HG03457 (cell line): ENCODE results near the gene BHLHE40.

Source experiments
- ATAC-seq: cut with Tn5 transposase; IDR thresholded peaks from one replicate; pipeline ENCODE4 v1.9.1; 2021; ENCODE audit warnings: moderate number of reproducible peaks; ENCODE audit not compliant: unreplicated experiment

Gene BHLHE40

GRCh38 chr3:4979428-4980228 lies at the start of gene BHLHE40:
TSS of gene BHLHE40 (plus strand) at chr3:4979437. CDS start at chr3:4979719, 282 bp downstream.
- ATAC-seq, result peak; percentile 1

- ATAC-seq, result no peak
Observed at GRCh38 chr3:4930501-4930900, 48.7 kb upstream of the BHLHE40 start.

GRCh38 chr3:4934050-4934449 lies 45.2 kb upstream of the BHLHE40 start:
- ATAC-seq, result no peak

- ATAC-seq, result no peak
Observed at GRCh38 chr3:4935347-4935746, 43.9 kb upstream of the BHLHE40 start.

GRCh38 chr3:4936982-4937614 lies 42.1 kb upstream of the BHLHE40 start:
- no peak for ATAC-seq

- ATAC-seq, result no peak
Observed at GRCh38 chr3:4938281-4938982, 40.8 kb upstream of the BHLHE40 start.

- ATAC-seq, result no peak
Observed at GRCh38 chr3:4939276-4939675, 40.0 kb upstream of the BHLHE40 start.

GRCh38 chr3:4940985-4941384 lies 38.3 kb upstream of the BHLHE40 start:
- ATAC-seq, result no peak

- no peak for ATAC-seq
Observed at GRCh38 chr3:4943549-4943948, 35.7 kb upstream of the BHLHE40 start.

- ATAC-seq, result no peak
Observed at GRCh38 chr3:4945324-4945723, 33.9 kb upstream of the BHLHE40 start.

GRCh38 chr3:4947028-4947427 lies 32.2 kb upstream of the BHLHE40 start:
- no peak for ATAC-seq

- ATAC-seq, result no peak
Observed at GRCh38 chr3:4948395-4948794, 30.8 kb upstream of the BHLHE40 start.

GRCh38 chr3:4949004-4949403 lies 30.2 kb upstream of the BHLHE40 start:
- ATAC-seq, result no peak

- no peak for ATAC-seq
Observed at GRCh38 chr3:4949659-4950058, 29.6 kb upstream of the BHLHE40 start.

GRCh38 chr3:4950351-4950784 lies 28.9 kb upstream of the BHLHE40 start:
- ATAC-seq, result no peak

- ATAC-seq, result no peak
Observed at GRCh38 chr3:4950948-4951347, 28.3 kb upstream of the BHLHE40 start.

- ATAC-seq, result no peak
Observed at GRCh38 chr3:4953119-4953518, 26.1 kb upstream of the BHLHE40 start.

- ATAC-seq, result no peak
Observed at GRCh38 chr3:4954256-4955000, 24.8 kb upstream of the BHLHE40 start.

- no peak for ATAC-seq
Observed at GRCh38 chr3:4956099-4956498, 23.1 kb upstream of the BHLHE40 start.

GRCh38 chr3:4956738-4957137 lies 22.5 kb upstream of the BHLHE40 start:
- ATAC-seq, result no peak

GRCh38 chr3:4957978-4958377 lies 21.3 kb upstream of the BHLHE40 start:
- ATAC-seq, result no peak
